GM23338 (cell line): ENCODE results near the gene FCN2. TPM values are rescaled to one million over a fixed set of nuclear protein-coding genes. Genes with fewer than 3 reads are reported as not detected.

Source experiments
- ATAC-seq: fragments of 200-7000 bp; cut with Tn5 transposase; 3 replicates; pipeline ENCODE4 v1.9.1; 2020
- DNase-seq: peaks from one replicate; pipeline ENCODE4 v3.0.0-alpha.2; 2015; ENCODE audit warnings: low spot score
- H2AFZ ChIP-seq: fragments of 200-600 bp; sonication (generic); 2 replicates; pipeline ENCODE4 v1.8.0; 2016; ENCODE audit warnings: antibody characterized with exemption, mild to moderate bottlenecking, moderate library complexity
- H3F3A ChIP-seq: fragments of 200-600 bp; sonication (generic); replicated peaks from 2 replicates; pipeline ENCODE4 v1.8.0; 2017; ENCODE audit warnings: antibody characterized with exemption, mixed run types, low read depth
- H3K27ac ChIP-seq: fragments of 200-600 bp; sonication (generic); 2 replicates; pipeline ENCODE4 v1.6.1; 2016; ENCODE audit warnings: low read depth
- H3K27me3 ChIP-seq: fragments of 200-600 bp; sonication (generic); 2 replicates; pipeline ENCODE4 v1.8.0; 2016; ENCODE audit warnings: mild to moderate bottlenecking, mixed run types, moderate library complexity; ENCODE audit not compliant: insufficient read depth
- H3K36me3 ChIP-seq: fragments of 200-600 bp; sonication (generic); 2 replicates; pipeline ENCODE4 v1.8.0; 2016; ENCODE audit warnings: mild to moderate bottlenecking; ENCODE audit not compliant: insufficient read depth
- H3K4me1 ChIP-seq: fragments of 200-600 bp; sonication (generic); 2 replicates; pipeline ENCODE4 v1.8.0; 2016; ENCODE audit warnings: mild to moderate bottlenecking, moderate library complexity; ENCODE audit not compliant: insufficient read depth
- H3K4me2 ChIP-seq: fragments of 200-600 bp; sonication (generic); 2 replicates; pipeline ENCODE4 v1.7.1; 2017; ENCODE audit warnings: mixed run types
- H3K4me3 ChIP-seq: fragments of 200-600 bp; sonication (generic); 2 replicates; pipeline ENCODE4 v1.6.1; 2016; ENCODE audit warnings: mixed run types
- H3K79me2 ChIP-seq: fragments of 200-600 bp; sonication (generic); replicated peaks from 2 replicates; pipeline ENCODE4 v1.8.0; 2017; ENCODE audit warnings: mild to moderate bottlenecking; ENCODE audit not compliant: insufficient read depth
- H3K9me2 ChIP-seq: fragments of 200-600 bp; sonication (generic); 2 replicates; pipeline ENCODE4 v1.8.0; 2017; ENCODE audit not compliant: insufficient read depth
- H4K20me1 ChIP-seq: fragments of 200-600 bp; sonication (generic); replicated peaks from 2 replicates; pipeline ENCODE4 v1.8.0; 2017; ENCODE audit warnings: mild to moderate bottlenecking; ENCODE audit not compliant: insufficient read depth
- H3K27ac Mint-ChIP-seq: 2 replicates; pipeline ENCODE4 v1.8.0; 2020; ENCODE audit warnings: inconsistent platforms, mild to moderate bottlenecking, moderate library complexity, mixed read lengths
- H3K27me3 Mint-ChIP-seq: 3 replicates; pipeline ENCODE4 v1.8.0; 2022; ENCODE audit warnings: low read depth, mild to moderate bottlenecking, moderate library complexity, mixed read lengths, inconsistent platforms; ENCODE audit not compliant: insufficient read depth, poor library complexity
- H3K36me3 Mint-ChIP-seq: 3 replicates; pipeline ENCODE4 v1.8.0; 2021; ENCODE audit warnings: low read depth, mild to moderate bottlenecking, inconsistent platforms, moderate library complexity, mixed read lengths
- H3K4me1 Mint-ChIP-seq: 3 replicates; pipeline ENCODE4 v1.8.0; 2020; ENCODE audit warnings: mild to moderate bottlenecking, inconsistent platforms, mixed read lengths
- H3K4me3 Mint-ChIP-seq: 3 replicates; pipeline ENCODE4 v1.8.0; 2021; ENCODE audit warnings: moderate library complexity, mild to moderate bottlenecking, inconsistent platforms, mixed read lengths
- H3K9me3 Mint-ChIP-seq: 3 replicates; pipeline ENCODE4 v1.8.0; 2020; ENCODE audit warnings: moderate library complexity, mild to moderate bottlenecking, inconsistent platforms, mixed read lengths
- CREB1 ChIP-seq: fragments of 250-450 bp; sonication (Bioruptor Pico); IDR thresholded peaks from 2 replicates; pipeline ENCODE4 v1.5.0; 2020; ENCODE audit warnings: low read depth, mild to moderate bottlenecking, moderate library complexity
- ETS1 ChIP-seq: IDR thresholded peaks from 2 replicates; pipeline ENCODE4 v1.6.1; 2016; ENCODE audit warnings: antibody characterized with exemption
- EZH2 ChIP-seq: fragments of 200-600 bp; sonication (generic); IDR thresholded peaks from one replicate; pipeline ENCODE4 v1.8.0; 2017; ENCODE audit warnings: antibody characterized with exemption, mild to moderate bottlenecking, low read depth; ENCODE audit not compliant: unreplicated experiment
- EZH2phosphoT487 ChIP-seq: fragments of 200-600 bp; sonication (generic); IDR thresholded peaks from one replicate; pipeline ENCODE4 v1.8.1; 2018; ENCODE audit warnings: antibody characterized with exemption; ENCODE audit not compliant: unreplicated experiment
- JUNB ChIP-seq: IDR thresholded peaks from one replicate; pipeline ENCODE4 v1.6.1; 2016; ENCODE audit warnings: antibody characterized with exemption; ENCODE audit not compliant: unreplicated experiment
- NANOG ChIP-seq: IDR thresholded peaks from 2 replicates; pipeline ENCODE4 v1.6.1; 2016; ENCODE audit warnings: antibody characterized with exemption, borderline replicate concordance
- POLR2AphosphoS5 ChIP-seq: IDR thresholded peaks from 2 replicates; pipeline ENCODE4 v1.6.1; 2016; ENCODE audit warnings: antibody characterized with exemption, low read depth
- STAT1 ChIP-seq: IDR thresholded peaks from one replicate; pipeline ENCODE4 v1.6.1; 2016; ENCODE audit warnings: antibody characterized with exemption; ENCODE audit not compliant: unreplicated experiment
- ZNF114 ChIP-seq: fragments of 250-450 bp; sonication (Bioruptor Pico); IDR thresholded peaks from 2 replicates; pipeline ENCODE4 v1.5.0; 2020; ENCODE audit warnings: mild to moderate bottlenecking, moderate library complexity
- ZNF331 ChIP-seq: fragments of 250-450 bp; sonication (Bioruptor Pico); IDR thresholded peaks from 2 replicates; pipeline ENCODE4 v1.5.0; 2020; ENCODE audit warnings: low read depth, mild to moderate bottlenecking, moderate library complexity
- polyA plus RNA-seq: library from polyadenylated mRNA; unstranded; fragments of >200 nt; fragmentation: Nextera tagmentation; extraction: Ambion mirVana; gene quantifications from 2 replicates; pipeline ENCODE4 v1.2.1, GENCODE V29; 2016
- total RNA-seq: library from RNA; depleted of rRNA; stranded (reverse); fragments of >200 nt; shearing (Covaris generic); gene quantifications from 2 replicates; pipeline ENCODE4 v1.2.3, GENCODE V29; 2014
- TF ChIP-seq, protein P1 (sequence below): IDR thresholded peaks from one replicate; pipeline ENCODE4 v1.6.1; 2018; ENCODE audit warnings: antibody characterized with exemption; ENCODE audit not compliant: unreplicated experiment
- TF ChIP-seq, protein P2 (sequence below), 2 experiments: fragments of 200-600 bp in 1 of 2; sonication (generic) in 1 of 2; conservative IDR thresholded peaks; 2 replicates each; pipeline versions ENCODE4 v1.5.1 to v1.6.1; 2016 to 2017; ENCODE audit warnings: antibody characterized with exemption in 2 of 2, low read depth in 2 of 2, mild to moderate bottlenecking in 2 of 2, moderate library complexity in 1 of 2

Gene FCN2
- total and polyA plus RNA-seq, 2 experiments from 2014 or later: not detected

DNA sequence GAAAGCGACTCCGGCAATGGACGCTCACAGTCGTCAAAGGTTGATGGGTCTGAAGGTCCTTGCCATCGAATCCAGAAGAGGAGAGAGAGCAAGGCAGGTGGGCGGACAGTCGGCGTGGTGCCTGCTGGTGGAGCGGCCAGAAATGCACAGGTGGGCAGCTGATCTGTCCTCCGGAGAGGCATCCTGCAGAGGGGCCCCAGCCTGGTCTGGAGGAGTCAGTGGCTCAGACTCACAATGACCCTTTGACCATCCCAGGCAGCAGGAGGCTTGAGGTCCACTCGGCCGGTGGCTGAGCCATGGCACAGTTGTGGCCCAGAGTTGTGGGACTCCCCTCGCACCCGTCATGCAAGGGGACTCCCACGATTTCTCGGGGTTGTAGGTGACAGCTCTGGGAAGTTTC lies 34.4 kb upstream of the FCN2 start:
- no peak for DNase-seq
- H3K9me3 Mint-ChIP-seq: no peaks in the 10 kb centered on the region; the same call in 1 of the 3 replicates
- no peaks in the 10 kb centered on the region; the same call in 1 of the 3 replicates for H3K36me3 Mint-ChIP-seq

DNA sequence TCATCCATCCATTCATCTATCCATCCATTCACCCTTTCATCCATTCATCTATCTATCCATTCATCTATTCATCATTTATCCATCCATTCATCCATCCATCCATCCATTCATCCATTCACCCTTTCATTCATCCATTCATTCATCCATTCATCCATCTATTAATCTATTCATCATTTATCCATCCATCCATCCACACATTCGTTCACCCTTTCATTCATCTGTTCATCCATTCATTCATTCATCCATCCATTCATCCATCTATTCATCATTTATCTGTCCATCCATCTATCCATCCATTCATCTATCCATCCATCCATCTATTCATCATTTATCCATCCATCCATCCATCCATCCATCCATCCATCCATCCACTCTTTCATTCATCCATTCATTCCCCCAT lies 33.9 kb upstream of the FCN2 start:
- Histone ChIP-seq H3K36me3 (no peaks in the 10 kb centered on the region), H4K20me1 (no peaks in the 10 kb centered on the region), H3K9me2 (no peaks in the 10 kb centered on the region), H3K79me2 (no peaks in the 10 kb centered on the region), H2AFZ (no peak overlapping the region), H3F3A (no peaks in the 10 kb centered on the region), H3K4me3 (no peak overlapping the region), H3K4me2 (no peak overlapping the region), H3K27me3 (no peaks in the 10 kb centered on the region), H3K27ac (no peak overlapping the region), H3K4me1 (no peaks in the 10 kb centered on the region)
- Mint-ChIP-seq H3K27ac (no peak overlapping the region), H3K9me3 (no peaks in the 10 kb centered on the region; the same call in 1 of the 3 replicates), H3K4me1 (no peaks in the 10 kb centered on the region), H3K36me3 (no peaks in the 10 kb centered on the region; the same call in 1 of the 3 replicates), H3K27me3 (peaks cover 4% of the 10 kb centered on the region), H3K4me3 (no peak overlapping the region)
- ATAC-seq: no peak
- DNase-seq: no peak
- TF ChIP-seq EZH2: no peak
- TF ChIP-seq, protein P1, sequence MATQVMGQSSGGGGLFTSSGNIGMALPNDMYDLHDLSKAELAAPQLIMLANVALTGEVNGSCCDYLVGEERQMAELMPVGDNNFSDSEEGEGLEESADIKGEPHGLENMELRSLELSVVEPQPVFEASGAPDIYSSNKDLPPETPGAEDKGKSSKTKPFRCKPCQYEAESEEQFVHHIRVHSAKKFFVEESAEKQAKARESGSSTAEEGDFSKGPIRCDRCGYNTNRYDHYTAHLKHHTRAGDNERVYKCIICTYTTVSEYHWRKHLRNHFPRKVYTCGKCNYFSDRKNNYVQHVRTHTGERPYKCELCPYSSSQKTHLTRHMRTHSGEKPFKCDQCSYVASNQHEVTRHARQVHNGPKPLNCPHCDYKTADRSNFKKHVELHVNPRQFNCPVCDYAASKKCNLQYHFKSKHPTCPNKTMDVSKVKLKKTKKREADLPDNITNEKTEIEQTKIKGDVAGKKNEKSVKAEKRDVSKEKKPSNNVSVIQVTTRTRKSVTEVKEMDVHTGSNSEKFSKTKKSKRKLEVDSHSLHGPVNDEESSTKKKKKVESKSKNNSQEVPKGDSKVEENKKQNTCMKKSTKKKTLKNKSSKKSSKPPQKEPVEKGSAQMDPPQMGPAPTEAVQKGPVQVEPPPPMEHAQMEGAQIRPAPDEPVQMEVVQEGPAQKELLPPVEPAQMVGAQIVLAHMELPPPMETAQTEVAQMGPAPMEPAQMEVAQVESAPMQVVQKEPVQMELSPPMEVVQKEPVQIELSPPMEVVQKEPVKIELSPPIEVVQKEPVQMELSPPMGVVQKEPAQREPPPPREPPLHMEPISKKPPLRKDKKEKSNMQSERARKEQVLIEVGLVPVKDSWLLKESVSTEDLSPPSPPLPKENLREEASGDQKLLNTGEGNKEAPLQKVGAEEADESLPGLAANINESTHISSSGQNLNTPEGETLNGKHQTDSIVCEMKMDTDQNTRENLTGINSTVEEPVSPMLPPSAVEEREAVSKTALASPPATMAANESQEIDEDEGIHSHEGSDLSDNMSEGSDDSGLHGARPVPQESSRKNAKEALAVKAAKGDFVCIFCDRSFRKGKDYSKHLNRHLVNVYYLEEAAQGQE: no peak
- no peak for TF ChIP-seq CREB1 (CRISPR knock-in tag)
- TF ChIP-seq ZNF114 (CRISPR knock-in tag): no peak
- TF ChIP-seq NANOG: no peak
- TF ChIP-seq EZH2phosphoT487: no peak
- TF ChIP-seq JUNB: no peak
- TF ChIP-seq ETS1: no peak
- TF ChIP-seq, protein P2, sequence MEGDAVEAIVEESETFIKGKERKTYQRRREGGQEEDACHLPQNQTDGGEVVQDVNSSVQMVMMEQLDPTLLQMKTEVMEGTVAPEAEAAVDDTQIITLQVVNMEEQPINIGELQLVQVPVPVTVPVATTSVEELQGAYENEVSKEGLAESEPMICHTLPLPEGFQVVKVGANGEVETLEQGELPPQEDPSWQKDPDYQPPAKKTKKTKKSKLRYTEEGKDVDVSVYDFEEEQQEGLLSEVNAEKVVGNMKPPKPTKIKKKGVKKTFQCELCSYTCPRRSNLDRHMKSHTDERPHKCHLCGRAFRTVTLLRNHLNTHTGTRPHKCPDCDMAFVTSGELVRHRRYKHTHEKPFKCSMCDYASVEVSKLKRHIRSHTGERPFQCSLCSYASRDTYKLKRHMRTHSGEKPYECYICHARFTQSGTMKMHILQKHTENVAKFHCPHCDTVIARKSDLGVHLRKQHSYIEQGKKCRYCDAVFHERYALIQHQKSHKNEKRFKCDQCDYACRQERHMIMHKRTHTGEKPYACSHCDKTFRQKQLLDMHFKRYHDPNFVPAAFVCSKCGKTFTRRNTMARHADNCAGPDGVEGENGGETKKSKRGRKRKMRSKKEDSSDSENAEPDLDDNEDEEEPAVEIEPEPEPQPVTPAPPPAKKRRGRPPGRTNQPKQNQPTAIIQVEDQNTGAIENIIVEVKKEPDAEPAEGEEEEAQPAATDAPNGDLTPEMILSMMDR (conservative IDR thresholded peaks at IDR 0.05; ENCODE audit: low read depth in 2 of 2): no peak
- no peak for TF ChIP-seq STAT1

More for the DNA sequence above, 34.4 kb upstream of the FCN2 start:
- Histone ChIP-seq H3K36me3 (no peaks in the 10 kb centered on the region), H3K79me2 (no peaks in the 10 kb centered on the region), H4K20me1 (no peaks in the 10 kb centered on the region), H3K4me2 (no peak overlapping the region), H3K4me3 (no peak overlapping the region), H3K27me3 (no peaks in the 10 kb centered on the region), H3K4me1 (no peaks in the 10 kb centered on the region), H3K9me2 (no peaks in the 10 kb centered on the region), H3F3A (no peaks in the 10 kb centered on the region), H3K27ac (no peak overlapping the region), H2AFZ (no peak overlapping the region)
- Mint-ChIP-seq H3K27me3 (peaks cover 4% of the 10 kb centered on the region), H3K4me1 (no peaks in the 10 kb centered on the region), H3K27ac (no peak overlapping the region), H3K4me3 (no peak overlapping the region)
- TF ChIP-seq NANOG (no peak), STAT1 (no peak), POLR2AphosphoS5 (no peak), ZNF331 (CRISPR knock-in tag) (no peak)
- TF ChIP-seq, protein P1: no peak
- no peak for ATAC-seq
